GM12878 (cell line): ENCODE data around the gene PPP1R37. TPM values are rescaled to one million over a fixed set of nuclear protein-coding genes. Genes with fewer than 3 reads are reported as not detected.

Experiments
- ASH2L ChIP-seq: fragments of 300-600, 200-600 bp; sonication (generic); IDR thresholded peaks from 2 replicates; pipeline ENCODE4 v1.6.1; 2017; ENCODE audit warnings: low read depth, mild to moderate bottlenecking, borderline replicate concordance
- BHLHE40 ChIP-seq, 2 experiments: fragments of 450-650 bp in 1 of 2; IDR thresholded peaks; 2 replicates each; pipeline ENCODE4 v1.6.1; 2011 to 2017; ENCODE audit warnings: low read depth in 2 of 2, borderline replicate concordance in 1 of 2, improper control_type of control experiment in 1 of 2, low read length in 1 of 2, mild to moderate bottlenecking in 1 of 2
- BMI1 ChIP-seq: fragments of 450-650 bp; IDR thresholded peaks from 2 replicates; pipeline ENCODE4 v1.6.1; 2016; ENCODE audit warnings: mild to moderate bottlenecking, moderate library complexity, borderline replicate concordance
- CBFB ChIP-seq: IDR thresholded peaks from 2 replicates; pipeline ENCODE4 v1.6.1; 2016; ENCODE audit warnings: antibody characterized with exemption, low read depth
- E2F8 ChIP-seq: fragments of 450-650 bp; IDR thresholded peaks from 2 replicates; pipeline ENCODE4 v1.6.1; 2018; ENCODE audit warnings: mild to moderate bottlenecking, low read depth, moderate library complexity; ENCODE audit not compliant: partially characterized antibody
- EZH2 ChIP-seq: IDR thresholded peaks from 2 replicates; pipeline ENCODE4 v1.6.1; 2012; ENCODE audit warnings: low read depth, mild to moderate bottlenecking, control low read depth, inconsistent platforms, low read length, borderline replicate concordance; ENCODE audit not compliant: control insufficient read depth
- FOXM1 ChIP-seq: IDR thresholded peaks from 2 replicates; pipeline ENCODE4 v1.6.1; 2012; ENCODE audit warnings: low read depth, mild to moderate bottlenecking, inconsistent platforms, low read length, moderate library complexity
- GABPA ChIP-seq: IDR thresholded peaks from 2 replicates; pipeline ENCODE4 v1.6.1; 2014; ENCODE audit warnings: antibody characterized with exemption, low read depth, mild to moderate bottlenecking, inconsistent platforms
- GATAD2B ChIP-seq: fragments of 450-650 bp; conservative IDR thresholded peaks from 2 replicates; pipeline ENCODE4 v1.6.1; 2017; ENCODE audit warnings: low read depth, mild to moderate bottlenecking, moderate library complexity
- HDAC2 ChIP-seq: fragments of 200-600 bp; sonication (generic); IDR thresholded peaks from 2 replicates; pipeline ENCODE4 v1.6.1; 2017
- JUNB ChIP-seq: IDR thresholded peaks from 2 replicates; pipeline ENCODE4 v1.6.1; 2016; ENCODE audit warnings: antibody characterized with exemption, mild to moderate bottlenecking
- KDM1A ChIP-seq: fragments of 200-600 bp; sonication (generic); IDR thresholded peaks from 2 replicates; pipeline ENCODE4 v1.6.1; 2016; ENCODE audit warnings: borderline replicate concordance
- MTA2 ChIP-seq: fragments of 450-650 bp; IDR thresholded peaks from 2 replicates; pipeline ENCODE4 v1.6.1; 2016; ENCODE audit warnings: low read depth, mild to moderate bottlenecking, moderate library complexity
- MYC ChIP-seq: IDR thresholded peaks from 2 replicates; pipeline ENCODE4 v1.6.1; 2011; ENCODE audit warnings: mild to moderate bottlenecking, low read length, moderate library complexity, inconsistent platforms; ENCODE audit not compliant: insufficient read depth, insufficient replicate concordance, insufficient read length, severe bottlenecking
- PAX5 ChIP-seq: IDR thresholded peaks from 2 replicates; pipeline ENCODE4 v1.6.1; 2011; ENCODE audit warnings: low read depth, low read length, borderline replicate concordance
- POLR2AphosphoS5 ChIP-seq: IDR thresholded peaks from 2 replicates; pipeline ENCODE4 v1.6.1; 2011; ENCODE audit warnings: mild to moderate bottlenecking, low read length, inconsistent platforms
- RELB ChIP-seq: fragments of 450-650 bp; IDR thresholded peaks from 2 replicates; pipeline ENCODE4 v1.6.1; 2017; ENCODE audit warnings: low read depth, mild to moderate bottlenecking, moderate library complexity
- SIX5 ChIP-seq: IDR thresholded peaks from 2 replicates; pipeline ENCODE4 v1.6.1; 2011; ENCODE audit warnings: mild to moderate bottlenecking, low read depth, low read length, moderate library complexity; ENCODE audit not compliant: severe bottlenecking
- SMC3 ChIP-seq: IDR thresholded peaks from 2 replicates; pipeline ENCODE4 v1.6.1; 2011; ENCODE audit warnings: low read length, improper control_type of control experiment, borderline replicate concordance
- SPI1 ChIP-seq: IDR thresholded peaks from 2 replicates; pipeline ENCODE4 v1.6.1; 2011; ENCODE audit warnings: low read depth, mild to moderate bottlenecking, low read length, moderate library complexity, borderline replicate concordance; ENCODE audit not compliant: insufficient read depth
- TAF1 ChIP-seq: IDR thresholded peaks from 2 replicates; pipeline ENCODE4 v1.6.1; 2011; ENCODE audit warnings: mild to moderate bottlenecking, low read depth, low read length, borderline replicate concordance
- ZNF384 ChIP-seq: IDR thresholded peaks from 2 replicates; pipeline ENCODE4 v1.6.1; 2012; ENCODE audit warnings: low read depth, mild to moderate bottlenecking, low read length, improper control_type of control experiment, borderline replicate concordance
- ZSCAN29 ChIP-seq: fragments of 450-650 bp; IDR thresholded peaks from 2 replicates; pipeline ENCODE4 v1.6.1; 2017; ENCODE audit warnings: mild to moderate bottlenecking, moderate library complexity
- polyA plus RNA-seq, 11 experiments: library from polyadenylated mRNA; depleted of rRNA in 4 of 11; unstranded in 6 of 11; stranded (reverse) in 5 of 11; fragments of >200 nt; fragmentation: Nextera tagmentation in 4 of 11; fragmentation: Illumina TruSeq in 1 of 11; extraction: Ambion mirVana in 4 of 11; extraction: Trizol in 1 of 11; gene quantifications; 1 replicate in 1 of 11; 2 replicates in 10 of 11; pipeline versions ENCODE4 v1.2.1 to v1.2.3, GENCODE V29; 2011 to 2016; ENCODE audit warnings: inconsistent platforms in 2 of 11, missing spikeins in 2 of 11, low read depth in 1 of 11
- total RNA-seq, 4 experiments: library from RNA; depleted of rRNA in 3 of 4; stranded (reverse); fragments of >200 nt in 3 of 4; fragmentation: Illumina TruSeq in 1 of 4; extraction: Trizol in 1 of 4; gene quantifications; 2 replicates each; pipeline versions ENCODE4 v1.2.1 to v1.2.3, GENCODE V29; 2013 to 2021
- TF ChIP-seq, protein P1 (sequence below): IDR thresholded peaks from 2 replicates; pipeline ENCODE4 v1.6.1; 2012; ENCODE audit warnings: low read length, inconsistent platforms

The PPP1R37 gene
- total and polyA plus RNA-seq, 10 of the 15 experiments (the other 5 are each of a cell fraction or from before 2014, with no cell fraction given) = 0.09 to 21.3 (median 5.1) TPM; not detected in 1

- peak; percentile 75 for TF ChIP-seq RELB
- TF ChIP-seq FOXM1 = no peak
- peak; percentile 80; the same call in 1 of the 2 replicates for TF ChIP-seq ASH2L
- no peak for TF ChIP-seq SPI1
- peak; percentile 99 for TF ChIP-seq MYC
- TF ChIP-seq JUNB = no peak
- peak; percentile 46 for TF ChIP-seq POLR2AphosphoS5
- TF ChIP-seq, protein P1, sequence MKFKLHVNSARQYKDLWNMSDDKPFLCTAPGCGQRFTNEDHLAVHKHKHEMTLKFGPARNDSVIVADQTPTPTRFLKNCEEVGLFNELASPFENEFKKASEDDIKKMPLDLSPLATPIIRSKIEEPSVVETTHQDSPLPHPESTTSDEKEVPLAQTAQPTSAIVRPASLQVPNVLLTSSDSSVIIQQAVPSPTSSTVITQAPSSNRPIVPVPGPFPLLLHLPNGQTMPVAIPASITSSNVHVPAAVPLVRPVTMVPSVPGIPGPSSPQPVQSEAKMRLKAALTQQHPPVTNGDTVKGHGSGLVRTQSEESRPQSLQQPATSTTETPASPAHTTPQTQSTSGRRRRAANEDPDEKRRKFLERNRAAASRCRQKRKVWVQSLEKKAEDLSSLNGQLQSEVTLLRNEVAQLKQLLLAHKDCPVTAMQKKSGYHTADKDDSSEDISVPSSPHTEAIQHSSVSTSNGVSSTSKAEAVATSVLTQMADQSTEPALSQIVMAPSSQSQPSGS = no peak; the same call in 1 of the 2 replicates
- peak; percentile 69 for TF ChIP-seq SIX5
- TF ChIP-seq PAX5 = peak; percentile 59; the same call in 1 of the 2 replicates
- TF ChIP-seq EZH2 = no peak
- TF ChIP-seq HDAC2 = no peak
- TF ChIP-seq GATAD2B = peak; percentile 94
- TF ChIP-seq ZSCAN29 = peak; percentile 82
- TF ChIP-seq BHLHE40 (IDR thresholded peaks at IDR 0.05; ENCODE audit: borderline replicate concordance in 1 of 2, low read depth in 2 of 2, low read length in 1 of 2) = peak; percentile 82 to 87
- TF ChIP-seq KDM1A = no peak
- TF ChIP-seq MTA2 = peak; percentile 91; the same call in 1 of the 2 replicates
- TF ChIP-seq TAF1 = peak; percentile 96
- peak; percentile 94 for TF ChIP-seq GABPA
- no peak for TF ChIP-seq ZNF384
- TF ChIP-seq BMI1 = no peak
- no peak for TF ChIP-seq CBFB
- peak; percentile 13; the same call in 1 of the 2 replicates for TF ChIP-seq SMC3
- TF ChIP-seq E2F8 = no peak
Observed at GRCh38 chr19:45079063-45079910, 13.7 kb upstream of the PPP1R37 start, which contains the start of gene GEMIN7 (continued).
